Duodenal mucosa (tissue), 2 donors: ENCODE results near the gene COMTD1.
"Not testable (repeated sequence)": the region's sequence is repeated elsewhere in the genome, so short reads cannot be mapped to it uniquely, and the experiment has no call there.

Source experiments
- H3K27ac ChIP-seq: one replicate; pipeline ENCODE4 v1.7.0; 2013; ENCODE audit warnings: low read depth, low read length
- H3K27me3 ChIP-seq, 2 donors: one replicate each; pipeline ENCODE4 v1.7.0; 2013; ENCODE audit warnings: low read length in 2 of 2, control low read depth in 1 of 2; ENCODE audit not compliant: insufficient read depth in 2 of 2, control insufficient read depth in 1 of 2
- H3K36me3 ChIP-seq, 2 donors: one replicate each; pipeline ENCODE4 v1.7.0; 2013; ENCODE audit warnings: low read length in 2 of 2, control low read depth in 1 of 2; ENCODE audit not compliant: insufficient read depth in 2 of 2, control insufficient read depth in 1 of 2
- H3K4me1 ChIP-seq, 2 donors: one replicate each; pipeline ENCODE4 v1.7.0; 2013; ENCODE audit warnings: low read length in 2 of 2, control low read depth in 1 of 2; ENCODE audit not compliant: insufficient read depth in 2 of 2, control insufficient read depth in 1 of 2
- H3K4me3 ChIP-seq, 2 donors: one replicate each; pipeline ENCODE4 v1.7.0; 2013; ENCODE audit warnings: low read length in 2 of 2, low read depth in 1 of 2
- H3K9ac ChIP-seq, 2 donors: one replicate each; pipeline ENCODE4 v1.7.0; 2013; ENCODE audit warnings: low read length in 2 of 2, low read depth in 1 of 2
- H3K9me3 ChIP-seq, 2 donors: one replicate each; pipeline ENCODE4 v1.7.0; 2013; ENCODE audit warnings: low read length in 2 of 2, control low read depth in 1 of 2; ENCODE audit not compliant: control insufficient read depth in 1 of 2

Gene COMTD1

DNA sequence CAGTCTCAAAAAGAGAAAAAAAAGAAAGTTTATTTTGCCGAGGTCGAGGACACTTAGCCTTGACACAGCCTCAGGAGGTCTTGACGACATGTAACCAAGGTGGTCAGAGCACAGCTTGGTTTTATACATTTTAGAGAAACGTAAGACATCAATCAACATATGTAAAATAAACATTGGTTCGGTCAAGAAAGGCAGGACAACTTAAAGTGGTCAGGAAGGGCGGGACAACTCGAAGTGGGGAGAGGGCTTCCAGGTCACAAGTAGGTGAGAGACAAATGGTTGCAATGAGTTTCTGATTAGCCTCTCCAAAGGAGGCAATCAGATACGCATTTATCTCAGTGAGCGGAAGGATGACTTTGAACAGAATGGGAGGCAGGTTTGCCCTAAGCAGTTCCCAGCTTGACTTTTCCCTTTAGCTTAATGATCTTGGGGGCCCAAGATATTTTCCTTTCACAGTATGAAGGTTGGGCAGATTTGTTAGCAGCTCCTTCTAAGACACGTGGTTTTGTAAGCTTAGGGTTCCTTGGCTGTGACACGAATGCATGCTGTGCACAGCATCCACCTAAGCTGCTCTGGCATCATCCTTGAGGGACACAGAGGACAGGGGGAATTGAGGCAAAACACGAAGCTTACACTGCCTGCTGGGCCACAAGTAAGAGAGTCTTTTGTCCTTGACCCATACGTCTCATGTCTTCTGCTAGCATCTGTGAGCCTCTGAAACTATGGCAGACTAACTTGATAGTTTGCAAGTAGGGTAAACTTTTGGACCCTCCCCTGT, 28.5 kb downstream of the COMTD1 start:
- Histone ChIP-seq H3K4me1 (peaks cover 14 to 15% of the 10 kb centered on the region in 2 donors), H3K27ac (no peak overlapping the region), H3K9me3 (no peaks in the 10 kb centered on the region), H3K4me3 (no peak overlapping the region), H3K9ac (no peak overlapping the region), H3K36me3 (peaks cover 0 to 3% of the 10 kb centered on the region in 2 donors), H3K27me3 (no peaks in the 10 kb centered on the region)

DNA sequence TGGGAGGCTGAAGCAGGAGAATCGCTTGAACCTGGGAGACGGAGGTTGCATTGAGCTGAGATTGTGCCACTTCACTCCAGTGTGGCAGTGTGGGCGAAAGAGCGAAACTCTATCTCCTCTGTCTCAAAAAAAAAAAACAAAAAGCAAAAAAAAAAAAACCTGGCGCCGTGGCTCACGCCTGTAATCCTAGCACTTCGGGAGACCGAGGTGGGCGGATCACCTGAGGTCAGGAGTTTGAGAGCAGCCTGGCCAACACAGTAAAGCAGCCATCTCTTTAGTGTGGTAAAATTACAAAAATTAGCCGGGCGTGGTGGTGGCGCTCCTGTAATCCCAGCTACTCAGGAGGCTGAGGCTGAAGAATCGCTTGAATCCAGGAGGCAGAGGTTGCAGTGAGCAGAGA, 29.1 kb downstream of the COMTD1 start:
- H3K27ac ChIP-seq, H3K9ac ChIP-seq, H3K36me3 ChIP-seq, H3K9me3 ChIP-seq, H3K27me3 ChIP-seq, H3K4me3 ChIP-seq: not testable (repeated sequence)
- H3K4me1 ChIP-seq = peaks cover 14 to 15% of the 10 kb centered on the region in 2 donors

DNA sequence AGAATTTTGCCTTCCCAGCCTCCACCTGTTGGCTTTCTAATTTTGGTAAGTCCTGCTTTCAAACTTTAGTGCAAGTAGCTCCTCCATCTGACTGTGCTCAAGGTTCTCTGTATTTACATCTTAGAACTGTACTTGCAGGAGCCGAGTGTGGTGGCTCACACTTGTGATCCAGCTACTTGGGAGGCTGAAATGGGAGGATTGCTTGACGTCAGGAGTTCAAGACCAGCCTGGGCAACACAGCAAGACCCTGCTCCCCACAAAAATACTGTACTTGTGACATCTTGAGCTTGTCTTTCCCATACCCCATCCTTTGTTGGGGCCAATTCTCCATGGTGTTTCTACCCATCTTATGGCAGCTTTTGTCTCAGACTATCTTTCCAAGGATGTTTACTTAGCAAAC, 29.8 kb downstream of the COMTD1 start:
- H3K36me3 ChIP-seq = no peaks in the 10 kb centered on the region
- H3K4me3 ChIP-seq = no peak overlapping the region
- no peak overlapping the region for H3K27ac ChIP-seq
- no peaks in the 10 kb centered on the region for H3K9me3 ChIP-seq
- H3K9ac ChIP-seq = no peak overlapping the region
- peaks cover 13 to 20% of the 10 kb centered on the region in 2 donors for H3K4me1 ChIP-seq
- no peaks in the 10 kb centered on the region for H3K27me3 ChIP-seq

DNA sequence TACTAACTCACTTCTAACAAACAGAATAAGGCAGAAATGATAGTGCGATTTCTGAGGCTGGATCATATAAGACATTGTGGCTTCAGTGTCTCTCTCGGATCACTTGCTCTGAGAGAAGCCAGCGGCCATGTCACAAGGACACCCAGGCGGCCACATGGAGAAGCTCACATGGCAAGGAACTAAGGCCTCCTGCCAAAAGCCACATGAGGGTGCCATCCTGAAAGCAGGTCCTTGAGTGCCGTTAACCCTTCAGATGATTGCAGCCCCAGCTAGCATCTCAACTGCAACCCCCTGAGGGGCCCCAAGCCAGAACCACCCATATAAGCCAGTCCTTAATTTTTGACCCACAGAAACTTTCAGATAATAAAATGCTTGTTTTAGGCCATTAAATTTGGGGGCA, 32.0 kb downstream of the COMTD1 start:
- H3K4me1 ChIP-seq = peaks cover 13 to 20% of the 10 kb centered on the region in 2 donors
- H3K27me3 ChIP-seq = no peaks in the 10 kb centered on the region
- H3K9ac ChIP-seq = no peak overlapping the region
- H3K36me3 ChIP-seq = no peaks in the 10 kb centered on the region
- H3K9me3 ChIP-seq = no peaks in the 10 kb centered on the region
- H3K27ac ChIP-seq = no peak overlapping the region
- H3K4me3 ChIP-seq = no peak overlapping the region

DNA sequence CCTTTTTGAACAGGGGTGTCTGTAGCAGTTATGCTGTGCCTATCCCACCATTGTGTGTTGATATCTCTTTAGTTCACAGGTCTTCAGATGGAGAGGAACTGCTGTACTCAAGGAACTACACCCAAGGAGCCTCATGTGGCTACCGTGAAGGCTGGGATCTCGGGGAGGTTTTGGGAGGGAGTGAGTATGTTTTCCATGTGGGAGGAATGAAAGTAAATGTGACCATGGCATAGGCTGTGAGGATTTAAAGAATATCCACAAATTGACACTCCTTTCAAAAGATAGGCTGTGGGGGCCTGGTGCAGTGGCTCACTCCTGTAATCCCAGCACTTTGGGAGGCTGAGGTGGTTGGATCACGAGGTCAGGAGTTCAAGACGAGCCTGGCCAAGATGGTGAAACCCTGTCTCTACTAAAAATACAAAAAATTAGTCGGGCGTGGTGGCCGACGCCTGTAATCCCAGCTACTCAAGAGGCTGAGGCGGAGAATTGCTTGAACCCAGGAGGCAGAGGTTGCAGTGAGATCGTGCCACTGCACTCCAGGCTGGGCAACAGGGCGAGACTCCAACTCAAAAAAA, 32.6 kb downstream of the COMTD1 start:
- not testable (repeated sequence) for H3K9me3 ChIP-seq, H3K36me3 ChIP-seq, H3K27ac ChIP-seq, H3K4me3 ChIP-seq, H3K9ac ChIP-seq, H3K27me3 ChIP-seq
- H3K4me1 ChIP-seq = peaks cover 13 to 20% of the 10 kb centered on the region in 2 donors

DNA sequence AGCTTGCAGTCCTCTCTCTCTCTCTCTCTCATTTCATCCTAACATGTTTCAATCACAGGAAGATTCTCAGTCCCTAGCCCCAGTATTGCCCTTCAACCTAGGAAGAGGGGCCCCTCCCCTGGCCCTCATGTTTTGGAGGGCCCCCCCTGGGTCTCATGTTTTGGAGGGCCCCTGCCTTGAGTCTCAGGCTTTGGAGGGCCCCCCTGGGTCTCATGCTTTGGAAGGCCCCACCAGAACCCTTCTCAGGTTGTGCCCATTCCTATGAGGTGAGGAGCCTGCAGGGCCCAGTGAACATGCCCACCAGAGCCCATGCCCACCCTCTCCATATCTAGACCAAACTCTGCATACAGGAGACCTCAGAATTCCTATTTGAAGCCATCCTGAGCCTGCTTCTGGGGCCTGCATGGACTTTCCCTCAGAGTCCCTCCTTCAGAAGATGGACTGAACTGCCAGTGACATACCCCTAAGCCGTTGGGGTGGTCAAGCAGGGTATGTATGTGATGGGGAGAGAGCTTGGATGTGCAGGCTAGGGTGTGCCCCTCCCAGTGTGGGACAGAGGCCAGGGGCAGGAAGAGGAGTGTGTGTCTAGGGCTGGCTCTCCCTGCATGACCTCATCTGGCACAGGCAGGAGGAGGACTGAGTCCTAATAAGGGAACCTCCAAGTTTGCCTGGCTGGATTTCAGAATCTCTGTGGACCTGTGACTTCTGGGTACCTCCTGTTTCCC, 33.3 kb downstream of the COMTD1 start:
- Histone ChIP-seq H3K4me1 (peaks cover 13 to 20% of the 10 kb centered on the region in 2 donors), H3K9ac (no peak overlapping the region), H3K9me3 (no peaks in the 10 kb centered on the region), H3K36me3 (no peaks in the 10 kb centered on the region), H3K27ac (no peak overlapping the region), H3K4me3 (no peak overlapping the region), H3K27me3 (no peaks in the 10 kb centered on the region)

DNA sequence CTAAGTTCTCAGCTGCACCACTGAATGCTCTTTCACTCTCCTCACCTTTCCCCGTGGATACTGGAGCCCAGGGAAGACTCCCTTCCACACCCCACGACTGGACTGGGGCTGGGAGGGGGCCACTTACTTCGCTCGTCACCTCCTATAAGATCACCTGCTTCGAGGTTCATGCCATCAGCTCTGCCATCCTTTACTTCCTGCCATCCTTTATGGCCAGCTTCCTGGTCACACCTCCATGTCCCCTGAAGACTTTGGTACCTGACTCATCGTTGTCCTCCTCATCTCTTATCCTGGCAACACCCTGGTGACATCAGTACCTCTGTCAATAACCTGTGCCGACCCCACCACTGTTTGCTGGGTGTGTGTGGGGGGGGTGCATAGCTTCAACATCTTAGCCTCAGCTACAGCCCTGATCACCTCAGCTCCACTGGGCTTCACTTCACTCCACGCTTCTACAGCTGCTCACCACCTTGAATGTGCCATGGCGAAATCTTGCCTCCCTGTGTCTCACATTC, 33.9 kb downstream of the COMTD1 start:
- Histone ChIP-seq H3K27me3 (no peaks in the 10 kb centered on the region), H3K9ac (no peak overlapping the region), H3K9me3 (no peaks in the 10 kb centered on the region), H3K4me1 (peaks cover 13 to 20% of the 10 kb centered on the region in 2 donors), H3K4me3 (no peak overlapping the region), H3K27ac (no peak overlapping the region), H3K36me3 (no peaks in the 10 kb centered on the region)

DNA sequence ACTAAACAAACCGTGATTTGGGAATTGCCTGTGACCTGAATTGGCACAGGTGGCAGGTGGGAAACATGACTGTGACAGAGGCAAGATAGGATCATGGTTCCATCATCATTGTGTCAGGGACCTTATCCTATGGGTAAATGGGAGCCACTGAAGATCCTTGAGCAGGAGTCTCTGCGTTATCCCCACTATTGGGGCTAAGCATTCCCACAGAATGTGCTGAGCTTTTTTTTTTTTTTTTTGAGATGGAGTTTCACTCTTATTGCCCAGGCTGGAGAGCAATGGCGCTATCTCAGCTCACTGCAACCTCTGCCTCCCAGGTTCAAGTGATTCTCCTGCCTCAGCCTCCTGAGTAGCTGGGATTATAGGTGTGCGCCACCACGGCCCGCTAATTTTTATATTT, 35.8 kb downstream of the COMTD1 start:
- not testable (repeated sequence) for H3K27me3 ChIP-seq, H3K36me3 ChIP-seq, H3K4me3 ChIP-seq, H3K27ac ChIP-seq, H3K9ac ChIP-seq, H3K9me3 ChIP-seq
- peaks cover 13 to 20% of the 10 kb centered on the region in 2 donors for H3K4me1 ChIP-seq

DNA sequence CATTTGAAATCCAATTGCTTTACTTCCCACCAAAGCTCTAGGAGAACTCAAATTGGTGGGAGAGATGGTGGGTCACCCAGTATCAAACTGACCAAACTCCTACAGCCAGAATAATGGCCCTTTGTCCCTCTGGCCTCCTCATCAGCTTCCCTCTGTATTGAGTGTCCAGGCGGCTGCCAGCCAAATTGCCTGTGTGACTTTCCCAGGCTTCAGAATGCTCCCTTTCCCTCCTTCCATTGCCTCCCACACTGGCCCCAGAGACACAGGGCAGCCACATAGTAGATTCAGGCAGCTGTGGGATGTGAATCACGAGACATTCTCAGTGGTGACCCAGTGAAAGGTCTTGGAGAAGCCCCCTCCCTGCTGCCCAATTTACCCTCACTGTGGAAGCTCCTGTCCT, 37.9 kb downstream of the COMTD1 start:
- no peak overlapping the region for H3K4me3 ChIP-seq

DNA sequence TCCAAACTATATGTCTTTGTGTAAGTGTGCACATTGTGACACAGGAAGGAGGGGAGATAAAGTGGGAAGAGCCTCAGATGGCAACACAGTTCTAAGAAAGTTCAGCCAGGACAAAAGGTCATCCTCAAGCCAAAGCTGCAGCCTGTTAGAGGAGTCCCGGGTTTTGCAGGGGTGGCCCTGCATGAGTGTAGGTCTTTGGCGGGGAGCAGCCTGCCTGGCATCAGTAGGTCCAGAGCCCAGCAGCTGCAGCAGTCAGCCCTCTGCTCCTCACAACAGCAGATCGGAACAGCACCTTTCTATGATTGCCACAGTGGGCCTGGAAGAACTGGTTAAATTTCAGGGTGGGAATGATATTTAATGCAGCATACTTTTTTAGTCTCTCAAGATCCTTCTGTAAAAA, 38.7 kb downstream of the COMTD1 start:
- no peak overlapping the region for H3K4me3 ChIP-seq
- no peak overlapping the region for H3K9ac ChIP-seq
- no peak overlapping the region for H3K27ac ChIP-seq
- no peaks in the 10 kb centered on the region for H3K27me3 ChIP-seq
- no peaks in the 10 kb centered on the region for H3K9me3 ChIP-seq
- H3K36me3 ChIP-seq = no peaks in the 10 kb centered on the region
- H3K4me1 ChIP-seq = peaks cover 6 to 10% of the 10 kb centered on the region in 2 donors

More for the DNA sequence above, 37.9 kb downstream of the COMTD1 start:
- no peak overlapping the region for H3K27ac ChIP-seq
- no peak overlapping the region for H3K9ac ChIP-seq
- no peaks in the 10 kb centered on the region for H3K36me3 ChIP-seq
- H3K27me3 ChIP-seq = no peaks in the 10 kb centered on the region
- H3K9me3 ChIP-seq = no peaks in the 10 kb centered on the region
- H3K4me1 ChIP-seq = peaks cover 13 to 18% of the 10 kb centered on the region in 2 donors
